ENCODE results near the gene RAB11B.

Gene RAB11B

DNA sequence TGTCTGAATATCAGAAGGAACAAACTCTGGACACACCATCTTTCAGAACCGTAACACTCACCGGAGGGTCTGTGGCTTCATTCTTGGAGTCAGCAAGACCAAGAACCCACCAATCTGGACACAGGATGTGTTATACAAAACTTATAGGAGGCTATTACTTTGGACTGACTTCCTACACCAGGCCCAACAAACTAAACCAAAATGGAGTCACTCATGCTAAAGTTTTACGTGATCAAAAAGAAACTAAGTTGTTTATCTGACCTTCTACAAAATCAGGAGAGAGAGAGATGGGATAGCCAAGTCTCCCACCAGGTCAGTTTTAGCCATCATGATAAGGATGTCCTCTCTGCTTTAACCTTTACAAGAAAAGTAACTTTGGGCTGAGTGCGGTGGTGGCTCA lies 3.2 kb upstream of the RAB11B start:
- WGBS (ENCODE audit: insufficient coverage, insufficient read length): no CpG with 5 or more reads among the region's 4 CpGs
- H3K9me3 ChIP-seq (ENCODE audit: control insufficient read depth, insufficient read depth, low read length): no peaks in the 10 kb centered on the region
- H3K36me3 ChIP-seq (ENCODE audit: control insufficient read depth, insufficient read depth, low read length): no peaks in the 10 kb centered on the region
- no peaks in the 10 kb centered on the region for H3K4me1 ChIP-seq (ENCODE audit: control insufficient read depth, insufficient read depth, low read length)
- no peaks in the 10 kb centered on the region for H3K27me3 ChIP-seq (ENCODE audit: control insufficient read depth, insufficient read depth, low read length)
- H3K4me3 ChIP-seq (ENCODE audit: low read length): no peak overlapping the region
- H3K27ac ChIP-seq (ENCODE audit: low read length): no peak overlapping the region
- DNase-seq (ENCODE audit: low read depth, low spot score): no peak

DNA sequence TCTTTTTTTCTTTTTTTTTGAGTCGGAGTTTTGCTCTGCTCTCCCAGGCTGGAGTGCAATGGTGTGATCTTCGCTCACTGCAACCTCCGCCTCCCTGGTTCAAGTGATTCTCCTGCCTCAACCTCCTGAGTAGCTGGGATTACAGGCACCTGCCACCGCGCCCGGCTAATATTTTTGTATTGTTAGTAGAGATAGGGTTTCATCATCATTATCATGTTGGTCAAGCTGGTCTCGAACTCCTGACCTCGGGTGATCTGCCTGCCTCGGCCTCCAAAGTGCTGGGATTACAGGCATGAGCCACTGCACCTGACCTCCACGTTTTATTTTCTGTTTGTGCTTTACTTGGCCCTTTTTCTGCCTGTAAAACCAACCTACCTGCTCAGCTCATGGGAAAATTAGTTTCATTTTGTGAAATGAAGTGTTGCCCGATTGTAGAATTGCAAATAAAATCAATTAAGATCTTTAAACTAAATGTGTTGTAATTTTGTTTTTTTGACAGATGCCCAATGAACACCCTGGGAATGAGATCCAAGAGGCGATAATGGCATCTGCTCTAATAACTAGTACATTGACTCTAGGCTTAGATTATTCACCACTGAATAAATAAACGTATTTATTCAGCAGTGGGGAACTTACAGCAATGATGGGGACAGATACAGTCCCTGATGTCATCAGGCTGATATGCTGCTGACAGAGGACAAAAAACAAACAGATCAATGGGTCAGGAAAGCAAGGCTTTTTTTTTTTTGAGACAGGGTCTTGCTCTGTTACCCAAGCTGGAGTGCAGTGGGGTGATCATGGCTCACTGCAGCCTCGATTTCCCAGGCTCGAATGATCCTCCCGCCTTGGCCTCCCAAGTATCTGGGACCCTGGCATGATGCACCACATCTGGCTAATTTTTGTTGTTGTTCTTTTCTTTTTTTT lies 2.2 kb upstream of the RAB11B start:
- Histone ChIP-seq H3K4me3 (ENCODE audit: low read length) (no peak overlapping the region), H3K36me3 (ENCODE audit: control insufficient read depth, insufficient read depth, low read length) (no peaks in the 10 kb centered on the region), H3K9me3 (ENCODE audit: control insufficient read depth, insufficient read depth, low read length) (no peaks in the 10 kb centered on the region), H3K27ac (ENCODE audit: low read length) (no peak overlapping the region), H3K27me3 (ENCODE audit: control insufficient read depth, insufficient read depth, low read length) (no peaks in the 10 kb centered on the region), H3K4me1 (ENCODE audit: control insufficient read depth, insufficient read depth, low read length) (no peaks in the 10 kb centered on the region)
- no CpG with 5 or more reads among the region's 16 CpGs for WGBS (ENCODE audit: insufficient coverage, insufficient read length)
- DNase-seq (ENCODE audit: low read depth, low spot score): no peak

DNA sequence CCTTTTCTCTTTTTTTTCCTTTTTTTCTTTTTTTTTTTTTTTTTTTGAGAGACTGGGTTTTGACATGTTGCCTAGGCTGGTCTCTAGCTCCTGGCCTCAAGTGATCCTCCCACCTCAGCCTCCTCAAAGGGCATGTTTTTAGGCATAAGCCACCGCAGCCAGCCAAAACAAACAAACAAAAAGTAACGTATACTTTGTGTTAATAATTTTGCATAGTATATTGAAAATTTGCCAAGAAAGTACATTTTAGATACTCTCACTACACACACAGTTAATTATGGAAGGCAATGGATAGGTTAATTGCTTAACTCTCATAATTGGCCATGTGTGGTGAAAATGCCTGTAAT lies 1.6 kb upstream of the RAB11B start:
- WGBS (ENCODE audit: insufficient coverage, insufficient read length): no CpG with 5 or more reads among the region's 2 CpGs
- no peaks in the 10 kb centered on the region for H3K4me1 ChIP-seq (ENCODE audit: control insufficient read depth, insufficient read depth, low read length)

DNA sequence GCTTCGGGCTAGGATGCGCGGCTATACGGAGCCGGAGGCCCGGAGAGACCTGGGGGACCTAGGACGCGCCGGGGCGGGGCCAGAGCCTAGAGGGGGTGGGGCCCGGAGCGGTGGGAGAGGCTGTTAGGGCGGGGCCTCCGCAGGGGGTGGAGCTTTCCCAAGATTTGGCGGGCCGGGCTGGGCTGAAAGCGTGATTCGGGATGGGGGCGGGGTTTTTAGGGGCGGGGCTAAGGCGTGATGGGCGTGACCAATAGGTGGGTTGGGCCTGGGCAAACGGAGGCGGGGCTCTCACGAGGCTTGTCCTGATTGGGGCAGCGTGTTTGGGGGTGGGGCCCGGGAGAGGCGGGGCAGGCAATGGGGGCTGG lies 439 bp downstream of the RAB11B start:
- H3K36me3 ChIP-seq (ENCODE audit: control insufficient read depth, insufficient read depth, low read length): no peaks in the 10 kb centered on the region
- peak overlapping the region; percentile 93 for H3K4me3 ChIP-seq (ENCODE audit: low read length)
- no peaks in the 10 kb centered on the region for H3K27me3 ChIP-seq (ENCODE audit: control insufficient read depth, insufficient read depth, low read length)
- H3K4me1 ChIP-seq (ENCODE audit: control insufficient read depth, insufficient read depth, low read length): no peaks in the 10 kb centered on the region
- WGBS (ENCODE audit: insufficient coverage, insufficient read length): no CpG with 5 or more reads among the region's 28 CpGs
- DNase-seq (ENCODE audit: low read depth, low spot score): no peak
- H3K27ac ChIP-seq (ENCODE audit: low read length): no peak overlapping the region
- no peaks in the 10 kb centered on the region for H3K9me3 ChIP-seq (ENCODE audit: control insufficient read depth, insufficient read depth, low read length)

More for the DNA sequence above, 1.6 kb upstream of the RAB11B start:
- H3K9me3 ChIP-seq (ENCODE audit: control insufficient read depth, insufficient read depth, low read length): no peaks in the 10 kb centered on the region
- H3K27ac ChIP-seq (ENCODE audit: low read length): no peak overlapping the region
- no peaks in the 10 kb centered on the region for H3K36me3 ChIP-seq (ENCODE audit: control insufficient read depth, insufficient read depth, low read length)
- no peaks in the 10 kb centered on the region for H3K27me3 ChIP-seq (ENCODE audit: control insufficient read depth, insufficient read depth, low read length)
- DNase-seq (ENCODE audit: low read depth, low spot score): no peak
- H3K4me3 ChIP-seq (ENCODE audit: low read length): no peak overlapping the region

DNA sequence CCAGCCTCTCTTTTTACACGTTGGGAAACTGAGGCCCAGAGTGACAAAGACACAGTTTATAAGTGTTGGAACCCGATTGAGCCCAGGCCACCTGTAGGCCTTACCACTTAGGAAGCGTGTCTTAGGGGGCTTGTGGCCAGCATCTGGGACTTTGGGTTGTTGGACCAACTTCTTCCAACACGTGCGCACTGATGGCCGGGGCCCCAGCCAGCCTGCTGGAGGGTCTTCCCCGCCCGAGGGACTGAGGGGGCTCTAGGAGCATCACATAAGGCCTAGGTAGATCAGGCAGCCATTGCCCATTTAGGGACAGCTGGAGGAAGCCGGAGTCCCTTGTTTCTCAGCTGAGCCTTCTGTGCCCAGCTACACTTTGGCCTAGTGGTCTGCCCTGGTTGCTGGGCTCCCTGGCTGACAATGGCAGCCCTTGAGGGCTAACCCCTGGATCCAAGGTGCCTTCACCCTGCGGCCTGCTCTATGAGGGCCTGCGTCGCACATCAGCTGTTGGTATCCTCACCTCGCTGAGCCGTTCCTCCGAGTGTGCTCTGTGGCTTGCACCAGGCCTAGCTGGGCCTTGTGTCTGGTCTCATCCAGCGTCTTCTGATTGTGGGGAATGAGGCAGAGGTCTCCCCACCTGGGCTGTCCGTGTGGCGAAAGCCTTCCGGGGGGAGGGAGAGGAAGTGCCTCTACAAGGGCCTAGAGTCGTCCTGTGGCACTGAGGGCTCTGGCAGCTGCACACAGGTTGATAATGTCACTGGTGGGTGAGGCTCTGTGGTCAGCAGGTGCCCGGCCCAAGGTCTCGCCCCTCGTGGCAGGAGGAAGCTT lies 1.2 kb downstream of the RAB11B start:
- Histone ChIP-seq H3K27me3 (ENCODE audit: control insufficient read depth, insufficient read depth, low read length) (no peaks in the 10 kb centered on the region), H3K9me3 (ENCODE audit: control insufficient read depth, insufficient read depth, low read length) (no peaks in the 10 kb centered on the region), H3K4me1 (ENCODE audit: control insufficient read depth, insufficient read depth, low read length) (no peaks in the 10 kb centered on the region), H3K36me3 (ENCODE audit: control insufficient read depth, insufficient read depth, low read length) (no peaks in the 10 kb centered on the region), H3K27ac (ENCODE audit: low read length) (no peak overlapping the region), H3K4me3 (ENCODE audit: low read length) (no peak overlapping the region)
- no CpG with 5 or more reads among the region's 23 CpGs for WGBS (ENCODE audit: insufficient coverage, insufficient read length)
- no peak for DNase-seq (ENCODE audit: low read depth, low spot score)

DNA sequence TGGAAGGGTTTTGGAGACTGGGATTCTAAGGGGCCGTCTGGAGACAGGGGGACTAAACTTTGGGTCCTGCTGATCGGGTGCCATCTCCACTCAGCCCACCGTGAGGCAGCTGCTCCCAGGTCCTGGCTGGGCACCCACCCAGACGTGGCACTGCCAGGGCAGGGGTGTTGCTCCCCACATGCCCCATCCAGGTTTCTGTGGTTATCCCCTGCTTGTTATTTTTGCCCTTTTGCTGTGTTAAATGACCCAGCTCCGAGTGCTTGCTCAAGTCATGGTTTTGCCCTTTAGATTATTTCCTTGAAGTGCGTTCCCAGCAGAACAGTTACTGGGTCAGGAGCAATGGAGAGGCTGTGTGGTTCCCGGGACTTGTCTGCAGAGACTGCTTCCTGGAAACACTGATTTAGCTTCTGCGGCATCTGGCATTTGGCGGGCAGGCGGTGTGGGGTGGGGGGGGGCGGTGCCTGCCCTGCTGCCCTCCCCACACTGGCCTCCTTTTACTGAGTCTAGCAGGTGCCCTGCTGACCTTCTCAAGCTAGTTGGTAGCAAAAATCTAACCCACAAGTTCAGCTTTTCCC lies 1.9 kb downstream of the RAB11B start:
- no peak overlapping the region for H3K4me3 ChIP-seq (ENCODE audit: low read length)
- H3K27ac ChIP-seq (ENCODE audit: low read length): no peak overlapping the region
- no peaks in the 10 kb centered on the region for H3K36me3 ChIP-seq (ENCODE audit: control insufficient read depth, insufficient read depth, low read length)
- no peaks in the 10 kb centered on the region for H3K4me1 ChIP-seq (ENCODE audit: control insufficient read depth, insufficient read depth, low read length)
- H3K9me3 ChIP-seq (ENCODE audit: control insufficient read depth, insufficient read depth, low read length): no peaks in the 10 kb centered on the region
- H3K27me3 ChIP-seq (ENCODE audit: control insufficient read depth, insufficient read depth, low read length): no peaks in the 10 kb centered on the region
- WGBS (ENCODE audit: insufficient coverage, insufficient read length): no CpG with 5 or more reads among the region's 11 CpGs
- no peak for DNase-seq (ENCODE audit: low read depth, low spot score)

DNA sequence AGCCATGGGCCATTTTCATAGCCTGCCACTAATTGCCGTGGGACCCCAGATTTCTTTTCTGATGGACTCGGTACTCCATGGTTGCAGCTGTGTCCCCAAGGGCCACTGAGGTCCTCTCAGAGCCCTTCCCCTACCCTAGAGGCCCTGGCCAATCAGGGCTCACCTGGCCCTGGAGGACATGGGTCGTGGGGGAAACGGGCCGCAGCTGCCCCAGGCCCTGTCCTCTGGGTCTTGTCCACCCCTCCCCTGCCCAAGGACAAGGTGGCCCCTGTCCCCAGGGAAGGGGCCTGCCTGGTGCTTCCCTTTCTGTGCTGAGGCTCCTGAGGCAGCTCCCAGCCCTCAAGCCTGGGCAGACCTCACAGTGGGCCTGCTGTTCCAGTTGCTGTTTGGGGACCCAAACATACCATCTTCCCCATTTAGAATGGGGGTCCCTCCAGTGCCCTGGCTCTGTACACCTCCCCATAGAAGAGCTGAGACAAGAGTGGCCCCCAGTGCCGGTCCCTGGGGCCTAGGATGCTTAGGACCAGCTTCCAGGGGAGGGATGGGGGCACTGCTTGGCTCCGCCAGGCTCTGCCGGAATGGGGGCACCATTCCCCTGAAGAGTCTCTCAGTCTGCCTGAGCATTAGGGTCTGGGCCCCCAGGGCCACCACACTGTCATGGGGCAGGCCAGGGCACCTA lies 3.2 kb downstream of the RAB11B start:
- no peaks in the 10 kb centered on the region for H3K9me3 ChIP-seq (ENCODE audit: control insufficient read depth, insufficient read depth, low read length)
- H3K27me3 ChIP-seq (ENCODE audit: control insufficient read depth, insufficient read depth, low read length): no peaks in the 10 kb centered on the region
- H3K4me1 ChIP-seq (ENCODE audit: control insufficient read depth, insufficient read depth, low read length): no peaks in the 10 kb centered on the region; the same call in 1 of the 2 replicates
- no peak overlapping the region for H3K4me3 ChIP-seq (ENCODE audit: low read length)
- no peaks in the 10 kb centered on the region; the same call in 1 of the 2 replicates for H3K36me3 ChIP-seq (ENCODE audit: control insufficient read depth, insufficient read depth, low read length)
- no peak for DNase-seq (ENCODE audit: low read depth, low spot score)
- no CpG with 5 or more reads among the region's 8 CpGs for WGBS (ENCODE audit: insufficient coverage, insufficient read length)
- H3K27ac ChIP-seq (ENCODE audit: low read length): no peak overlapping the region

DNA sequence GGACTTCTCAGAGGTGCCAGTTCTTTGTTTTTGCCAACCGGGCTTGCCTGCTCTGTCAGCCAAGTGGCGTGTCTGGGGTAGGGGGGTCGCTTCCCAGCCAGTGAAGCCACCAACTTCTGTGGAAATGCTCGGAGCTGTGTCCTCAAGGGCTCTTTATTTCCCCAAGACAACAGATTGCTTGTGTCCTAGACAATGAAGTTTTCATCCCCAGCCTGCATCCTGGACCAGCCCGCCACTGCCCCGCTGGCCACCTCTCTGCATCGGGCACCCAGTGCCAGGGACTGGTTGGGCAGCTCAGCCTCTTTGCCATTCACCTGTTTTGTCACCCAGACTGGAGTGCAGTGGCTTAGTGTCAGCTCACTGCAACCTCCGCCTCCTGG lies 3.7 kb downstream of the RAB11B start:
- Histone ChIP-seq H3K27me3 (ENCODE audit: control insufficient read depth, insufficient read depth, low read length) (no peaks in the 10 kb centered on the region), H3K4me1 (ENCODE audit: control insufficient read depth, insufficient read depth, low read length) (no peaks in the 10 kb centered on the region; the same call in 1 of the 2 replicates), H3K9me3 (ENCODE audit: control insufficient read depth, insufficient read depth, low read length) (no peaks in the 10 kb centered on the region), H3K36me3 (ENCODE audit: control insufficient read depth, insufficient read depth, low read length) (no peaks in the 10 kb centered on the region; the same call in 1 of the 2 replicates), H3K4me3 (ENCODE audit: low read length) (no peak overlapping the region), H3K27ac (ENCODE audit: low read length) (no peak overlapping the region)
- no CpG with 5 or more reads among the region's 8 CpGs for WGBS (ENCODE audit: insufficient coverage, insufficient read length)
- no peak for DNase-seq (ENCODE audit: low read depth, low spot score)

DNA sequence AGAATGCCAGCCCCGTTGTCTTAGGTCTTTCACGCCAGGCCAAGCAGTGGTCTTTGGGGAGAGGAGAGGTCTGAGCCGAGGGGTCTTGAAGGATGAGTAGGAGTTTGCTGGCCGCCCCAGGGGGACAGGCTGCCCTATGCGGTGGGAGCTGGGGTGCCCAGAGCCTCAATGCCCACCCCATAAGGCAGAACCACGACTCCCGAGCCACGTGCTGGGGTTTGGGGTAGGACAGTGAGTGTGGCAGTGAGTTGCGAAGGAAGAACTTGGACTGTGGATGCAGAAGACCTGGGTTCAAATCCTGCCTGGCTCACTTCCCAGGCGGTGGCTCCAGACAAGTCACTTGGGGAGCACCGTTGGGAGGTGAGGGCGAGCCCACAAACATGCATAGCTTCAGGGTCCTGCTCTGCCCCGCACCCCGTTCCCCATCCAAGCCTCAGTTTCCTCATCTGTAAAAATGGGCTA lies 5.5 kb downstream of the RAB11B start:
- Histone ChIP-seq H3K27me3 (ENCODE audit: control insufficient read depth, insufficient read depth, low read length) (no peaks in the 10 kb centered on the region), H3K4me1 (ENCODE audit: control insufficient read depth, insufficient read depth, low read length) (no peaks in the 10 kb centered on the region; the same call in 1 of the 2 replicates), H3K4me3 (ENCODE audit: low read length) (no peak overlapping the region), H3K27ac (ENCODE audit: low read length) (no peak overlapping the region), H3K9me3 (ENCODE audit: control insufficient read depth, insufficient read depth, low read length) (no peaks in the 10 kb centered on the region), H3K36me3 (ENCODE audit: control insufficient read depth, insufficient read depth, low read length) (peaks cover 6% of the 10 kb centered on the region; the same call in 1 of the 2 replicates)
- no CpG with 5 or more reads among the region's 14 CpGs for WGBS (ENCODE audit: insufficient coverage, insufficient read length)
- DNase-seq (ENCODE audit: low read depth, low spot score): no peak

DNA sequence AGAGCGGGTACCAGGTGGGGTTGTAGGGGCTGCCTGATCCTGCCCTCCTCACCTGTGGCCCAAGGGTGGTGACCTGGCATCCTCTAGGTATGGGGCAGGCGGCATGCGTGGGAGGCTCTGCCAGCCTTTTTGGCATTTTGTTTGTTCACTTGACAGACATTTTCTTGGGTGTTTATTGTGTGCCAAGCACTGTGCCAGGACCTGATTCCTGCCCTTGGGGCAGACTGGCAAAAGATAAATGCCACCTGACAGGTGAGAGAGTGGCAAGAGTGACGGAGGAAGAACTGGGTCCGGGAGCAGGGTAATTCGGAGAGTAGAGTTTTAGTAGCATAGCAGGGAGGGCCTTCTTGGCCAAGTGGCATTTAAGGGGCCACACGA lies 6.0 kb downstream of the RAB11B start:
- no CpG with 5 or more reads among the region's 7 CpGs for WGBS (ENCODE audit: insufficient coverage, insufficient read length)
- Histone ChIP-seq H3K27ac (ENCODE audit: low read length) (no peak overlapping the region), H3K4me1 (ENCODE audit: control insufficient read depth, insufficient read depth, low read length) (no peaks in the 10 kb centered on the region; the same call in 1 of the 2 replicates)

More for the DNA sequence above, 6.0 kb downstream of the RAB11B start:
- Histone ChIP-seq H3K27me3 (ENCODE audit: control insufficient read depth, insufficient read depth, low read length) (no peaks in the 10 kb centered on the region), H3K9me3 (ENCODE audit: control insufficient read depth, insufficient read depth, low read length) (no peaks in the 10 kb centered on the region), H3K36me3 (ENCODE audit: control insufficient read depth, insufficient read depth, low read length) (peaks cover 6% of the 10 kb centered on the region; the same call in 1 of the 2 replicates), H3K4me3 (ENCODE audit: low read length) (no peak overlapping the region)
- DNase-seq (ENCODE audit: low read depth, low spot score): no peak
